G401.6 (cell line): ENCODE data around the gene MTHFSD.

ENCODE experiments used
- FAIRE-seq: peaks from 2 replicates; lab custom pipeline; 2012; peaks lifted over from hg19 to GRCh38; lab: Jason Lieb, UNC

MTHFSD gene

DNA sequence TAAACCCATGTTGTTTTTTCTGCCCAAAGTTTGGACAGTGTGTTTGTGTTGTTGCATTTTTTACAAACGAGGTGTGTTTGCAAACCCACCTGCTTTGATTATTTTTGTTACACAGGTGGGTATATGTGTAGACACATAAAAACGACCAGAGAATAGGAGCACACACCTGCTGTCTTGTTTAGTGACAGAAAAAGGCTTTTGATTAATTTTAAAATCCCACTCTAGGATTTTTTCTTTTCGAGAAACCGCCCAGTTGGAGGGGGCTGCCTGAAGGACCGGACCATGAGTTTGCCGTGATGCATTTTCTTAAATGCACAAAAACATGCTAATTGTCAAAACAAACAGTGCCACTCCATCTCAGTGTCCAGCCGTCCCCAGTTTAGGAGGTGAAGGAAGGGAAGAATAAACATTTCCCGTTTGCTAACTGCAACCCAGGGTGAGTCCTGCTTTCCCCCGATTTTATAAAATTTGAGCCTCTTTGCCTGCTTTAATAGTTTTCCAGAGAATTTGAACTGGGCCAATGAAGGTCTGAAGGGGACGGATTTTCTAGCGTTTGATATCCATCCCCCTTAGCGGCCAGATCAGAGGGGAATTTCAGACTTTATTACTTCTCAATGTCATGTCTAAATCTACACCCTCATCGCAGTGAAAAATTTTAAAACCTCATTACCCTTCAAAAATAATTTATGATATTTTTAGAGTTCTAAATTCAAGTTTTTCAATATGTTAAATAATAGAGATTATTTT lies 14.8 kb upstream of the MTHFSD start:
- FAIRE-seq, result peak; percentile 76

GRCh38 chr16:86568677-86569623 lies 13.9 kb upstream of the MTHFSD start:
- no peak for FAIRE-seq

DNA sequence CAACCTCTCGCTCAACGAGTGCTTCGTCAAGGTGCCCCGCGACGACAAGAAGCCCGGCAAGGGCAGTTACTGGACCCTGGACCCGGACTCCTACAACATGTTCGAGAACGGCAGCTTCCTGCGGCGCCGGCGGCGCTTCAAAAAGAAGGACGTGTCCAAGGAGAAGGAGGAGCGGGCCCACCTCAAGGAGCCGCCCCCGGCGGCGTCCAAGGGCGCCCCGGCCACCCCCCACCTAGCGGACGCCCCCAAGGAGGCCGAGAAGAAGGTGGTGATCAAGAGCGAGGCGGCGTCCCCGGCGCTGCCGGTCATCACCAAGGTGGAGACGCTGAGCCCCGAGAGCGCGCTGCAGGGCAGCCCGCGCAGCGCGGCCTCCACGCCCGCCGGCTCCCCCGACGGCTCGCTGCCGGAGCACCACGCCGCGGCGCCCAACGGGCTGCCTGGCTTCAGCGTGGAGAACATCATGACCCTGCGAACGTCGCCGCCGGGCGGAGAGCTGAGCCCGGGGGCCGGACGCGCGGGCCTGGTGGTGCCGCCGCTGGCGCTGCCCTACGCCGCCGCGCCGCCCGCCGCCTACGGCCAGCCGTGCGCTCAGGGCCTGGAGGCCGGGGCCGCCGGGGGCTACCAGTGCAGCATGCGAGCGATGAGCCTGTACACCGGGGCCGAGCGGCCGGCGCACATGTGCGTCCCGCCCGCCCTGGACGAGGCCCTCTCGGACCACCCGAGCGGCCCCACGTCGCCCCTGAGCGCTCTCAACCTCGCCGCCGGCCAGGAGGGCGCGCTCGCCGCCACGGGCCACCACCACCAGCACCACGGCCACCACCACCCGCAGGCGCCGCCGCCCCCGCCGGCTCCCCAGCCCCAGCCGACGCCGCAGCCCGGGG lies 12.9 kb upstream of the MTHFSD start:
- no peak for FAIRE-seq

DNA sequence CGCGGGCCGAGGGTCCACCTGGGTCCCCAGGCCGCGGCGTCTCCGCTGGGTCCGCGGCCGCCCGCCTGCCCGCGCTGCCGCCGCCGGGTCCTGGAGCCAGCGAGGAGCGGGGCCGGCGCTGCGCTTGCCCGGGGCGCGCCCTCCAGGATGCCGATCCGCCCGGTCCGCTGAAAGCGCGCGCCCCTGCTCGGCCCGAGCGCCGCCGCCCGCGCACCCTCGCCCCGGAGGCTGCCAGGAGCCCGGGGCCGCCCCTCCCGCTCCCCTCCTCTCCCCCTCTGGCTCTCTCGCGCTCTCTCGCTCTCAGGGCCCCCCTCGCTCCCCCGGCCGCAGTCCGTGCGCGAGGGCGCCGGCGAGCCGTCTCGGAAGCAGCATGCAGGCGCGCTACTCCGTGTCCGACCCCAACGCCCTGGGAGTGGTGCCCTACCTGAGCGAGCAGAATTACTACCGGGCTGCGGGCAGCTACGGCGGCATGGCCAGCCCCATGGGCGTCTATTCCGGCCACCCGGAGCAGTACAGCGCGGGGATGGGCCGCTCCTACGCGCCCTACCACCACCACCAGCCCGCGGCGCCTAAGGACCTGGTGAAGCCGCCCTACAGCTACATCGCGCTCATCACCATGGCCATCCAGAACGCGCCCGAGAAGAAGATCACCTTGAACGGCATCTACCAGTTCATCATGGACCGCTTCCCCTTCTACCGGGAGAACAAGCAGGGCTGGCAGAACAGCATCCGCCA lies 12.1 kb upstream of the MTHFSD start:
- FAIRE-seq, result no peak

GRCh38 chr16:86566601-86566965 lies 11.5 kb upstream of the MTHFSD start, which contains the start of gene FOXC2:
FOXC2 (plus strand) TSS chr16:86566829; CDS start chr16:86567336, 507 bp downstream.
- FAIRE-seq, result peak; percentile 84

- no peak for FAIRE-seq
Measured at GRCh38 chr16:86565644-86566511, 10.8 kb upstream of the MTHFSD start.

DNA sequence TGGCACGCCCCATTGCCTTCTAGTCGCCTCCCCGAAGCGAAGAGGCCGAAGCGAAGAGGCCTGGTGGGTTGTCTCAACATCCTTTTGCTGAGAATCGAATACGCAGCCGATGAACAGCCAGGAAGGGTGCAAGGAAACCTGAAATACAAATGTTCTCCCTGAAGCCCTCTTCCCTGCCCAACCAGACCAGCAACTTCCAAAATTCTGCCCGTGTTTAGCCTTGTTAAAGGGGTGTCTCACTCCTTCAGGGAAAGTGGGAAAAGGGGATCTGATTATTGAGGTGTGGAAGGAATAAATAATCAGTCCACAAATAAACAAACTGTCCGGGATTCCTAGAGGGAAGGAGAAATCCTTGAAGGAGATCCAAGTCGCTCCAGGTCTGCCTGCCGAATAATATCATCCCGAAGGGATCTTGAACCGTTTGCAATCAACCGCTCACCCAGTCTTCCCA lies 10.2 kb upstream of the MTHFSD start:
- no peak for FAIRE-seq

GRCh38 chr16:86563469-86564345 lies 8.7 kb upstream of the MTHFSD start:
- FAIRE-seq, result peak; percentile 93

DNA sequence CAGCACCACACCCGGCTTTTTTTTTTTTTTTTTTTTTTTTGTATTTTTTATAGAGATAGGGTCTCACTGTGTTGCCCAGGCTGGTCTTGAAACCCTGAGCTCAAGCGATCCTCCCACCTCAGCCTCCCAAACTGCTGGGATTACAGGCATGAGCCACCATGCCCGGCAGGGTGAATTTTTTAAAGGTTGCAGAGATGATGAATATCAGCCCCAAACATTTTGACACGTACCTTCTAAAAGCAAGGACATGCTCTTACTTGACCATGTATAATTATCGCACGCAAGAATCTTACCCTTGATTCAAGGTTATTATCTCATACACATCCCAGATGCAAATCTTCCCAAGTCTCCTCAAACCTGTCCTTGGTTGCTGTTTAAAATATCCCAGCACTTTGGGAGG lies 7.3 kb upstream of the MTHFSD start:
- no peak for FAIRE-seq

GRCh38 chr16:86559802-86560305 lies 4.8 kb upstream of the MTHFSD start:
- no peak for FAIRE-seq

DNA sequence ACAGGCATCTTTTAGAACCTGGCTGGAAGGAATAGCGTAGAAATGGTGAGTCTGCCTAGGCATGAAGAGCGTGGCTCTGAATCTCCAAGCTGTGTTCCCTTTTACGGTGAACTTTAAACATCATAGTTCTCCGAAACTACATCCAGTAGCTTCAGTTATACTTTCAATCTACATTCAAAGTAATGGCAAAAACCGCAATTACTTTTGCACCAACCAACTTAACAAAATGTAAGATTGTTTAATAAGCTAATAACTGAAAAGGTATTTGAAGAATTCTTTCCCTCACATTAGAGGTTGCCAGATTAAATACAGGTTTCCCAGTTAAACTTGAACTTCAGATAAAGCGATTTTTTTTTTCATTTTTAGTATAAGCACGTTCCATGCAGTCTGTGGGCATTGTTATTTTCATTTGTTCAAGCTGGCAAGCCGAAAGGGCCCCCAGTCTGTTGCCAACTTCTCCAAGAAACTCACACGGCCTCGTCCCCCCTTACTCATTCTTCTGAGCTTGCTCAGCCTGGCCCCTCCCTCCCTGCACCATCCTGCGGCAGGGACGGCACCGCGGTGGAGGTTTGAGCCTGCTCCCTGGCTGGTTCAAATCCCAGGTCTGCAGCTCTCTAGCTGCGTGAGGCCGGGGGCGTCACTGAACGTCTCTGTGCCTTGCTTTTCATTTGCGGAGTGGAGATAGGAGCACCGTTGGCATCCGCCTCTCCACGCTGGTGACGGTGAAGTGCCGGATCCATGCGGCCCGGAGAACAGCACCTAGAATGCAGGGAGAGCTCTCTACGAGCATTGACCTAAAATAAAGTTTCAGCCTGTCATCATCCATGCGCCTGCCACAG lies 3.5 kb upstream of the MTHFSD start:
- no peak for FAIRE-seq

- FAIRE-seq, result no peak
Measured at GRCh38 chr16:86557587-86557986, 2.6 kb upstream of the MTHFSD start.

- no peak for FAIRE-seq
Measured at GRCh38 chr16:86556576-86556975, 1.5 kb upstream of the MTHFSD start.

GRCh38 chr16:86555704-86556075 lies 655 bp upstream of the MTHFSD start:
- FAIRE-seq, result no peak

DNA sequence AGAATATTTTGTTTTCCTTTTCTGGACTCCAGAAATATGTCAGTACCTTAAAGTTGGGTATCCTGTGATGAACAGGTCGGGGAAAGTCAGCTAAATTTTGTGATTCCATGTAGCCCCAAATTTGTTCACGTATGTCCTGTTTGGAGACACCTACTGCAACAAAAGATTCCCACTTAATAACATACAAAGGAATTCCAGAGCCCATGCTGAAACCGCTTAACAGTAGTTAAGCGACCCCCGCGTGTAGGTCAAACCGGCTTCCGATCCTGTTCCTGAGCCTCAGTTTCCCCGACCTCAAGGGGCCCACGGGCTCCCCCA lies 477 bp downstream of the MTHFSD start:
- no peak for FAIRE-seq

DNA sequence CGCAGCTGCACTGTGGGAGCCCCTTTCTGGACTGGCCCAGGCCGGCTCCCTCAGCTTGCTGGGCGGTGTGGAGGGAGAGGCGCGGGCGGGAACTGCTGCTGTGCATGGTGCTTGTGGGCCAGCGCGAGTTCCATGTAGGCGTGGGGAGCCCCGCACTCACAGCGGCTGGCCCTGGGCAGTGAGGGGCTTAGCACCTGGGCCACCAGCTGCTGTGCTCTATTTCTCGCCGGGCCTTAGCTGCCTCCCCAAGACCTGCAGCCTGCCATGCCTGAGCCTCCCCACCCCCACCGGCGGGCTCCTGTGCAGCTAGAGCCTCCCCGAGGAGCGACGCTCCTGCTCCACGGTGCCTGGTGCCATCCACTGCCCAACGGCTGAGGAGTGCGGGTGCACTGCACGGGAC lies 1.7 kb downstream of the MTHFSD start:
- FAIRE-seq, result no peak

GRCh38 chr16:86550281-86550680 lies 4.8 kb downstream of the MTHFSD start:
- no peak for FAIRE-seq

GRCh38 chr16:86549893-86550190 lies 5.2 kb downstream of the MTHFSD start:
- no peak for FAIRE-seq
